MM.1S (cell line): ENCODE measurements around the gene RS1.

Experiments used
- DNase-seq: peaks from one replicate; pipeline ENCODE4 v3.0.0-alpha.2; 2015
- H2AFZ ChIP-seq: fragments of 300-600 bp; sonication (generic); 2 replicates; pipeline ENCODE4 v1.6.0; 2016; ENCODE audit warnings: antibody characterized with exemption, low read length
- H3F3A ChIP-seq: fragments of 300-600 bp; sonication (generic); 2 replicates; pipeline ENCODE4 v1.6.1; 2016; ENCODE audit warnings: mild to moderate bottlenecking, antibody characterized with exemption, low read length, moderate library complexity, mixed read lengths; ENCODE audit not compliant: insufficient read depth
- H3K27ac ChIP-seq: fragments of 300-600 bp; sonication (generic); 2 replicates; pipeline ENCODE4 v1.5.1; 2016; ENCODE audit warnings: mild to moderate bottlenecking, low read length
- H3K27me3 ChIP-seq: fragments of 300-600 bp; sonication (generic); replicated peaks from 2 replicates; pipeline ENCODE4 v1.6.0; 2016; ENCODE audit warnings: low read length; ENCODE audit not compliant: insufficient read depth
- H3K36me3 ChIP-seq: fragments of 300-600 bp; sonication (generic); replicated peaks from 2 replicates; pipeline ENCODE4 v1.6.1; 2016; ENCODE audit warnings: mild to moderate bottlenecking, low read length, mixed read lengths; ENCODE audit not compliant: insufficient read depth
- H3K4me1 ChIP-seq: fragments of 300-600 bp; sonication (generic); 2 replicates; pipeline ENCODE4 v1.6.1; 2016; ENCODE audit warnings: low read length, mixed read lengths
- H3K4me2 ChIP-seq: fragments of 300-600 bp; sonication (generic); 2 replicates; pipeline ENCODE4 v1.6.0; 2016; ENCODE audit warnings: low read depth, low read length
- H3K4me3 ChIP-seq: fragments of 300-600 bp; sonication (generic); 2 replicates; pipeline ENCODE4 v1.5.1; 2016; ENCODE audit warnings: low read length, mixed read lengths
- H3K79me2 ChIP-seq: fragments of 300-600 bp; sonication (generic); 2 replicates; pipeline ENCODE4 v1.6.1; 2016; ENCODE audit warnings: mixed run types, low read length, mixed read lengths
- H3K9ac ChIP-seq: fragments of 300-600 bp; sonication (generic); 2 replicates; pipeline ENCODE4 v1.6.1; 2016; ENCODE audit warnings: low read length, mixed read lengths
- H3K9me2 ChIP-seq: fragments of 300-600 bp; sonication (generic); replicated peaks from 2 replicates; pipeline ENCODE4 v1.6.1; 2016; ENCODE audit warnings: mild to moderate bottlenecking, low read length, mixed read lengths; ENCODE audit not compliant: insufficient read depth
- H3K9me3 ChIP-seq: fragments of 300-600 bp; sonication (generic); replicated peaks from 2 replicates; pipeline ENCODE4 v1.6.1; 2016; ENCODE audit warnings: mild to moderate bottlenecking, low read length, mixed read lengths; ENCODE audit not compliant: insufficient read depth
- H4K20me1 ChIP-seq: fragments of 300-600 bp; sonication (generic); 2 replicates; pipeline ENCODE4 v1.6.1; 2016; ENCODE audit warnings: mild to moderate bottlenecking, low read length, moderate library complexity, mixed read lengths; ENCODE audit not compliant: insufficient read depth
- CTCF ChIP-seq: fragments of 300-600 bp; sonication (generic); IDR thresholded peaks from 2 replicates; pipeline ENCODE4 v1.5.1; 2016; ENCODE audit warnings: antibody characterized with exemption, low read length, mixed read lengths
- EZH2 ChIP-seq: fragments of 300-600 bp; sonication (generic); optimal IDR thresholded peaks from 2 replicates; pipeline ENCODE3; 2017; ENCODE audit warnings: low read depth, mild to moderate bottlenecking, antibody characterized with exemption, low read length, mixed read lengths
- EZH2phosphoT487 ChIP-seq: fragments of 300-600 bp; sonication (generic); IDR thresholded peaks from 2 replicates; pipeline ENCODE4 v1.6.1; 2018; ENCODE audit warnings: antibody characterized with exemption, low read length

RS1 gene

GRCh38 chrX:18638398-18638797 is 33.5 kb downstream of the RS1 start:
- Histone ChIP-seq H3K79me2 (no peaks in the 10 kb centered on the region), H3F3A (no peaks in the 10 kb centered on the region), H3K9ac (no peak overlapping the region), H3K36me3 (no peaks in the 10 kb centered on the region), H4K20me1 (no peaks in the 10 kb centered on the region), H3K27ac (no peak overlapping the region), H3K27me3 (no peaks in the 10 kb centered on the region), H3K9me2 (no peaks in the 10 kb centered on the region), H2AFZ (no peak overlapping the region), H3K9me3 (no peaks in the 10 kb centered on the region), H3K4me1 (no peaks in the 10 kb centered on the region), H3K4me3 (no peak overlapping the region), H3K4me2 (no peak overlapping the region)
- no peak for TF ChIP-seq CTCF
- no peak for DNase-seq

- DNase-seq, result no peak
- no peaks in the 10 kb centered on the region for H3K9me2 ChIP-seq
- H3K79me2 ChIP-seq, result no peaks in the 10 kb centered on the region
- no peak overlapping the region for H2AFZ ChIP-seq
- no peaks in the 10 kb centered on the region for H3K36me3 ChIP-seq
- H3K4me2 ChIP-seq, result no peak overlapping the region
- H3K27ac ChIP-seq, result no peak overlapping the region
- no peaks in the 10 kb centered on the region for H3F3A ChIP-seq
- no peaks in the 10 kb centered on the region for H3K27me3 ChIP-seq
- H3K4me3 ChIP-seq, result no peak overlapping the region
- no peaks in the 10 kb centered on the region for H3K9me3 ChIP-seq
- H3K9ac ChIP-seq, result no peak overlapping the region
- H4K20me1 ChIP-seq, result no peaks in the 10 kb centered on the region
- TF ChIP-seq EZH2phosphoT487 (no peak), CTCF (no peak), EZH2 (no peak)
- no peaks in the 10 kb centered on the region for H3K4me1 ChIP-seq
These were observed 41.0 kb downstream of the RS1 start for GRCh38 chrX:18630934-18631333.

GRCh38 chrX:18624599-18624998 is 47.3 kb downstream of the RS1 start:
- Histone ChIP-seq H3K4me2 (no peak overlapping the region), H3K4me3 (no peak overlapping the region), H3K9me2 (no peaks in the 10 kb centered on the region), H3K79me2 (no peaks in the 10 kb centered on the region), H3K4me1 (no peaks in the 10 kb centered on the region), H3K9me3 (no peaks in the 10 kb centered on the region), H2AFZ (no peak overlapping the region), H3K27ac (no peak overlapping the region), H3K27me3 (no peaks in the 10 kb centered on the region), H3K9ac (no peak overlapping the region), H3F3A (no peaks in the 10 kb centered on the region), H3K36me3 (no peaks in the 10 kb centered on the region), H4K20me1 (no peaks in the 10 kb centered on the region)
- no peak for DNase-seq
- TF ChIP-seq CTCF (no peak), EZH2 (no peak), EZH2phosphoT487 (no peak)

- H3K4me2 ChIP-seq, result no peak overlapping the region
- H3K4me3 ChIP-seq, result no peak overlapping the region
- H3K9me3 ChIP-seq, result no peaks in the 10 kb centered on the region
- no peak overlapping the region for H3K9ac ChIP-seq
- H3K27ac ChIP-seq, result no peak overlapping the region
- no peaks in the 10 kb centered on the region for H3K27me3 ChIP-seq
- no peaks in the 10 kb centered on the region for H3K36me3 ChIP-seq
- TF ChIP-seq CTCF, result no peak
- no peaks in the 10 kb centered on the region for H3K9me2 ChIP-seq
- no peak overlapping the region for H2AFZ ChIP-seq
- no peaks in the 10 kb centered on the region for H3F3A ChIP-seq
- no peak for DNase-seq
- H3K79me2 ChIP-seq, result no peaks in the 10 kb centered on the region
- H4K20me1 ChIP-seq, result no peaks in the 10 kb centered on the region
- H3K4me1 ChIP-seq, result no peaks in the 10 kb centered on the region
These were observed 51.6 kb downstream of the RS1 start for GRCh38 chrX:18620349-18620748.
